ENCODE data around the gene CDH12.
"Not testable (repeated sequence)": the region's sequence is repeated elsewhere in the genome, so short reads cannot be mapped to it uniquely, and the experiment has no call there.

The CDH12 gene

GRCh38 chr5:22154779-22155178 lies 698.4 kb downstream of the CDH12 start:
- DNase-seq (ENCODE audit: low read depth in 2 of 2) = not testable (repeated sequence)

GRCh38 chr5:22151801-22152200 lies 701.3 kb downstream of the CDH12 start:
- not testable (repeated sequence) for DNase-seq (ENCODE audit: low read depth in 2 of 2)

DNA sequence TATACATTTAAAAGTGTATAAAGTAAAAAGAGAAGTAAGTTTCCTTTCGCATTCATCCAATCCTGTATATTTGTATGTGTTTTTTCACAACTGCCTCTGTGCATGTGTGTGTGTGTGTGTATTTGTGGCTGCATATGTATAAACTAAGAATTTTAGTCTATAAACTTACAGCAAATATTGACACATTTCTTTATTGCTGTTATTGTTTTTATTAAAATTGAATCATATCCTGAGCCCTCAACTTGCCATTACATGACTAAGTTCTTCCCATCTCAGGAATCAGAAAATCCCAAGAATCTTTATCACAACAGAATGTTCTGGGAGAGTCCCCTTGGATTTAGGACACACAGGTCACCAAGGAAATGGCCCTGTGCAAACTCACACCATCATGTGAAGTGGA lies 712.7 kb downstream of the CDH12 start:
- DNase-seq (ENCODE audit: low read depth in 2 of 2) = not testable (repeated sequence)

- not testable (repeated sequence) for DNase-seq (ENCODE audit: low read depth in 2 of 2)
These were observed 713.4 kb downstream of the CDH12 start for GRCh38 chr5:22139662-22140300.

GRCh38 chr5:22111320-22111719 lies 741.8 kb downstream of the CDH12 start:
- DNase-seq (ENCODE audit: low read depth in 2 of 2) = no peak

DNA sequence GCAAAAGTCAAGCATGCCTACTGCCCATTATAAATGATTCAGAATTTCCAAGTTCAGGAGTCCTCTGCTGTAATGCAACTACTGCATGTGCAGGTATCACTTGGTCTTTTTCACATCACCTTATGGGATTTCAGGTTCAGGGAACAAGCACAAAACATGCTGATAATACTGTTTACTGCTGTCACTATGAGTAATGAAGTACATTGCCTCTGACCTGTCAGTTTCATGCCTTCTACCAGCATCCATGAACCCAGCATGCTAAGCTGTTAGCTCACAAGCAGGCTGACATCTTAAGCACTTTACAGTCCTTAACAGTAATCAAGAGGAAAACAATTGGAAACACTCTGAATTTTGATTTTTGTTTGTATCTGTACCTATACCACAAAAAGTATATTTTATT lies 743.8 kb downstream of the CDH12 start:
- no peak for DNase-seq (ENCODE audit: low read depth in 2 of 2)

DNA sequence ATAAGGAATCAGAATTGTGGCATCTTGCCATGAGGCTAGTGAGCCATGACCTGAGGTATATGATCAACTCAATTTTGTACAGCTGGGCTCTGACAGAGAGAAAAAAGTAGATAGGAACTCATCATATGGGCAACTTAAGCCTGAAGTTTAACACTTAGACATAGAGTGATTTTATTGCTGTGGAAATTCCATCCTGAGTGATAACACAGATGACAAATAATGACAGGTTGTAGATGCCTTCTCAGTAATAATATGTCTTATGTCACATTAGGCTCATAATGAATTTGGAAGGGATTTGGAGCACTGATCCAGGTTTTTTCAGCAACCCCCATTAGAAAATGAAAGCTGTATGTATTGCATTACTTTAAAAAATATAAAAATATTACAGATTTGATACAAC lies 744.6 kb downstream of the CDH12 start:
- DNase-seq (ENCODE audit: low read depth in 2 of 2) = no peak

DNA sequence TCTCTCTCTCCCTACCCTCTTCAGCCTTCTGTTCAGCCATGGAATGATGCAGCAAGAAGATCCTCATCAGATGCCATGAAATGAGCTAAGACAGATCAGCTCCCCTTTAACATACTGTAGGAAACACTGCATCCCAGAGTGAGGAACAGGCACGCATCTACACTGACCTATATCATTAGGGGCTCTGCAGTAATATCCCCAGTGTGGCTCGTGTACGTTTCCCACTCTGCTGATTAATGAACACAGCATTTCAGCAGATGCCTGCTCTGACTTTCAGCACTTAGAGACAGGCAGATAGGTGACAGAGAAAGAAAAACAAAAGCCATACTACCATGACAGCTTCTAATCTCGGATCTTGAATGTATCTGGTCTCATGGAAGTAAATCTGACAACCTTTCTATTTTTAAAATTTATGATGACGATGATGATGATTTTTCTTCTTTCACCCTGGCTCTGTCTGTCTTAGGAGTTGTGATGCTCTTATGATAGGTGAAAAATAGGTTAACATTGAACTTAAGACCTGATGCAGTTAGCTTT lies 750.3 kb downstream of the CDH12 start:
- no peak for DNase-seq (ENCODE audit: low read depth in 2 of 2)

DNA sequence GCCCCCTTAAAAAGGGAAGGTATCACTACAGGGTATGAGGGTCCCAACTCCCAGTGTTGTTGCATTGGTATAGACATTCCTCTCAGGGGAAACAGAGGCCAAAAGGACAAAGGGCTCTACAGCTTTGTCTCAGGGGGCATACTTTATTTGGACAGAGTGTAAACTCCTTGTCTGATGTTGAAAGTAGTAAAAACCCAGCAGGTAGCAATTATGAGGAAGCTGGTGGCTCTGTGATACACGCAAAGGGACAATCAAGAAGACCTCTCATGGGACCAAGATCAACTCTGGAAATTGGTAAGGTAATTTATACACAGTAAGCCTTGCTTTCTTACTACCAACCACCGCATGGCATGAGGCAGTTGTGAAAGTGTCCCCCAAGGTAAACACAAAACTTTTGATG lies 764.6 kb downstream of the CDH12 start:
- DNase-seq (ENCODE audit: low read depth in 2 of 2) = no peak

- no peak for DNase-seq (ENCODE audit: low read depth in 2 of 2)
These were observed 773.6 kb downstream of the CDH12 start for GRCh38 chr5:22079566-22079965.

GRCh38 chr5:22079002-22079401 lies 774.1 kb downstream of the CDH12 start:
- no peak for DNase-seq (ENCODE audit: low read depth in 2 of 2)

- DNase-seq (ENCODE audit: low read depth in 2 of 2) = no peak
These were observed 776.6 kb downstream of the CDH12 start for GRCh38 chr5:22076586-22076985.

- no peak for DNase-seq (ENCODE audit: low read depth in 2 of 2)
These were observed 782.9 kb downstream of the CDH12 start for GRCh38 chr5:22070186-22070728.

- DNase-seq (ENCODE audit: low read depth in 2 of 2) = no peak
These were observed 789.4 kb downstream of the CDH12 start for GRCh38 chr5:22063717-22064116.

DNA sequence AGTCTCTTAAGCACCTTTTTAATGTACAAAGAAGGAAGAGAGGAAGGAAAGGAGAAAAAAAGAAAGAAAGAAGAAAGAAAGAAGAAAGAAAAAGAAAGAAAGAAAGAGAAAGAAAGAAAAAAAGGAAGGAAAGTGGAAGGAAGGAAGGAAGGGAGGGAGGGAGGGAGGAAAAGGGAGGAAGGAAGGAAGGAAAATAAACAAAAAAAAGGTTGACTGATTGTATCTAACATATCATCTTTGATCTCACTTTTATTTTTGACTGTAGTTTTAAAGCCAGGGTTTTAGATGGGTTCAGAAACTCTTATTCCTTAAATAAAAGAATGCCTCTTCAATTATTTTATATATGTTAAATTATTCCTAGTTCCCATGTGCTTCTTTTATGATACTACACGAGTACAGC lies 794.5 kb downstream of the CDH12 start:
- DNase-seq (ENCODE audit: low read depth in 2 of 2) = no peak

- no peak for DNase-seq (ENCODE audit: low read depth in 2 of 2)
These were observed 796.1 kb downstream of the CDH12 start for GRCh38 chr5:22057012-22057411.

DNA sequence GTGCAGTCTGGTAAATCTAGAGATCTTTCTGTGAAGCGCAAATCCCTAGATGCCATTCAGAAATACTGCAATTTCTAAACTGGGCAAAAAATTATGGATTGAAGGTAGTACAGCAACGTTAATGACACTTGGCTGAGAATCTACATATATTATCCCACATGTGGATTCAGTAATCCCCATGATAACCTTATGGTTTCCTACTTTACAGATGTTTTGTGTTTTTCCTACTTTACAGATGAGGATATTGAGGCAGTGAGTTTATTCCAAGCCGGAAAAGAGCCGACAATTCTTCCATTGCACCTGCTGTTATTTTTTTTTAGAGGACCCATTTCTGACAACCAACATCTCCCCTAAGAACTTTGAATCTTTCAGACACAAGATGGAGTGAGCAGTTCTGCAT lies 796.5 kb downstream of the CDH12 start:
- no peak for DNase-seq (ENCODE audit: low read depth in 2 of 2)

DNA sequence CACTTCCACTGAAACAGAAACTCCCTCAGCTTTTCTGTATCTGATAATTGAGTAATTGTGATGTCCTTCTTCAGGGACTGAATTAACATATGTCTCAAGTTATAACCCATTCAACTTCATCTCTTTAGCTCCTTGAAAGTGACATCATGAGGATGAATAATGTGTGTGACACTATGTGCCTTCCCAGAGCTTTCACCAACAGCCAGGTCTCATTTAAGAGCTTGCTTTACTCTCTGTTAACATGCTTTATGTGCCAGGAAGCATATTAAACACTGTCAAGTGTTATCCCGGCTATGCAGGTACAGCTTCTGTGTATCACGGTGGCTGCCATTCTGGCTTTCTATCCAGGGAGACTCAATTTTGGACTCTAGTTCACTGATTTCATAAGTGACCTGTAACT lies 799.9 kb downstream of the CDH12 start:
- no peak for DNase-seq (ENCODE audit: low read depth in 2 of 2)

DNA sequence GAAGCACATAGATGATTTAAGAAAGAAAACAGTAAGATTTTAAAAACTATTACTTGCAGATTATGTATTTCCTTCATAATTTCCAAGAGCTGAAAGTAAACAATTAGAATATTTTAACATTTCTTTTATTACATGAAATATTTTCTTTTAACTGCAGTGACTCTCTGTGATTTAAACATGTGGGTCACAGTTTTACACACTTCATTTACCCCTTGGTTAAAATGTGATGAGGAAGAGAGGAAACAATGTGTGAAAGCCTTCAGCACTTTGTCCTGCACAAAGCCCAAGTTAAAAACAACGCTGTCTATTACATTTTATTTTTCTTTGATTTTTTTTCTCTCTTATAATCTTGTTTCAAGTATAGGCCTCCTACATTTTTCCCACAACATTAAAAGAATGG lies 801.3 kb downstream of the CDH12 start:
- no peak for DNase-seq (ENCODE audit: low read depth in 2 of 2)

DNA sequence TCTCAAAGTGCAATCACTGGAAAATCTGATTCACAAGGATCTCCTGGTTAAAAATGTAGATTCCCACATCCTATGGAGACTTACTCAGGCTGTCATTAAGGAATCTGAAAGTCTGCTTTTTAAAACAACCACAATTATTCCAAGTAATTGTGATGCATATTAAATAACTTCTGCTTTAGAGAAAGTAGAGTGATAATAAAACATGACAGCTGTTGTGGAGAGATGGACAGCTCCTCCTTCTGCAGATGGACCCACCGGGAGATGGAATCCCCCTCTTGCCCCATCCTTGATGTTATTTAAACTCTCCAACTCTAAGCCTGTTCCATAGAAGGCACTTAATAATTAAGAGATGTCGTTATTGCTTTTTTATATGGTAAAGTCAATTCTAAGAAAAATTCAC lies 802.2 kb downstream of the CDH12 start:
- DNase-seq (ENCODE audit: low read depth in 2 of 2) = no peak

DNA sequence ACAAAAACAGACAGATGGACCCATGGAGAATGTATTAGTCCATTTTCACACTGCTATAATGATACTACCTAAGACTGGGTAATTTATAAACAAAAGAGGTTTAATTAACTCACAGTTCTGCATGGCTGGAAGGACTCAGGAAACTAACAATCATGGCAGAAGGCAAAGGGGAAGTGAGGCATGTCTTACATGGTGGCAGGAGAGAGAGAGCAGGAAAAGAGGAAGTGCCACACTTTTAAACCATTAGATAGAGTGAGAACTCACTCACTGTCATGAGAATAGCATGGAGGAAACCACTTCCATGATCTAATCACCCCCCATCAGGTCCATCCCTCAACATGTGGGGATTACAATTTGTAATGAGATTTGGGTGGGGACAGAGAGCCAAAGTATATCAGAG lies 808.9 kb downstream of the CDH12 start:
- no peak for DNase-seq (ENCODE audit: low read depth in 2 of 2)

GRCh38 chr5:22036061-22036460 lies 817.1 kb downstream of the CDH12 start:
- DNase-seq (ENCODE audit: low read depth in 2 of 2) = no peak

- no peak for DNase-seq (ENCODE audit: low read depth in 2 of 2)
These were observed 820.1 kb downstream of the CDH12 start for GRCh38 chr5:22033066-22033465.

DNA sequence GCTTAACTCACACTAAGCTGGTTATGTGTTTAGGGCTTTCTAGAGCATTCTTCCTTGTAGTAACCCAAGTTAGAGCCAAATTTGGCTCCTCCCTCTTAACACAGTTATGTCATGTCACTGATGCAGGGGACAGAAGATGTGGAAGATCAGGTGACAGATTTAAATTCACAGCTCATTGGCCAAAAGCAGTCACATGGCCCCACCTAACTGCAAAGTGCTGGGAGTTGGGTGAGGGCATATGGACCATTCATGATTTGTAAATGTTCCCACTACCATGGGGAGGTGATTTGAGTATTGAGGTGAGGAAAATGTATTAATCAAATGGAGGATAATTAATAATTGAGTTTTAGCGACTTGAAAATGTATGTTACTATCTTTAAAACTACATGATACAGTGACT lies 829.4 kb downstream of the CDH12 start:
- no peak for DNase-seq (ENCODE audit: low read depth in 2 of 2)

All from activated CD4-positive, alpha-beta T cell treated with anti-CD3 and anti-CD28 coated beads for 24 hours (primary cell).